ENCODE measurements around the gene BDNF. TPM values are rescaled to one million over a fixed set of nuclear protein-coding genes. Genes with fewer than 3 reads are reported as not detected.
A peak's percentile ranks its signal among the peaks of the same experiment; 100 is the strongest.

Gene BDNF
- total and polyA plus RNA-seq, 7 donors: 0.01 to 3.4 (median 0.13) TPM; not detected in 1

GRCh38 chr11:27694992-27695391 is 5.3 kb downstream of the BDNF start:
- no peak overlapping the region for H3K4me3 ChIP-seq
- DNase-seq: no peak
- no peaks in the 10 kb centered on the region for H3K4me1 ChIP-seq
- no peak for TF ChIP-seq CTCF (IDR thresholded peaks at IDR 0.05)
- no peaks in the 10 kb centered on the region for H3K36me3 ChIP-seq (ENCODE audit: insufficient read depth in 1 of 2, low read depth in 1 of 2)
- H3K27me3 ChIP-seq (ENCODE audit: insufficient read depth in 3 of 3, low read length in 2 of 3): peaks cover 0 to 14% (median 0%) of the 10 kb centered on the region in 3 donors
- 8 to 21% (median 11%) methylated on average over 3 of the region's 3 CpGs for WGBS, 3 donors
- H3K9me3 ChIP-seq: no peaks in the 10 kb centered on the region
- no peak overlapping the region for H3K27ac ChIP-seq
- no peak for ATAC-seq
- intact Hi-C loops (cut with DNase I): loop anchor here (5.0 kb wide), 3 partner anchors 832 to 1637 kb away; no protein-coding TSS in a partner anchor

GRCh38 chr11:27693398-27693797 is 6.9 kb downstream of the BDNF start:
- Histone ChIP-seq H3K27ac (no peak overlapping the region), H3K4me1 (no peaks in the 10 kb centered on the region), H3K4me3 (no peak overlapping the region), H3K27me3 (ENCODE audit: insufficient read depth in 3 of 3, low read length in 2 of 3) (peaks cover 0 to 2% (median 0%) of the 10 kb centered on the region in 3 donors), H3K9me3 (no peaks in the 10 kb centered on the region), H3K36me3 (ENCODE audit: insufficient read depth in 1 of 2, low read depth in 1 of 2) (no peaks in the 10 kb centered on the region)
- ATAC-seq: no peak
- WGBS, 3 donors: 38 to 51% (median 46%) methylated on average over 5 of the region's 5 CpGs
- TF ChIP-seq CTCF (IDR thresholded peaks at IDR 0.05): no peak
- no peak for DNase-seq
- intact Hi-C loops (cut with DNase I): no loop called here

- WGBS, 3 donors: 92 to 96% (median 96%) methylated on average over 2 of the region's 2 CpGs
- TF ChIP-seq CTCF (IDR thresholded peaks at IDR 0.05): no peak
Observed at GRCh38 chr11:27692781-27693180, 7.5 kb downstream of the BDNF start.

GRCh38 chr11:27688076-27688475 is 12.2 kb downstream of the BDNF start:
- no peak for TF ChIP-seq CTCF (IDR thresholded peaks at IDR 0.05)
- Histone ChIP-seq H3K36me3 (ENCODE audit: insufficient read depth in 1 of 2, low read depth in 1 of 2) (no peaks in the 10 kb centered on the region), H3K4me3 (no peak overlapping the region), H3K9me3 (no peaks in the 10 kb centered on the region), H3K4me1 (no peaks in the 10 kb centered on the region), H3K27ac (no peak overlapping the region), H3K27me3 (ENCODE audit: insufficient read depth in 3 of 3, low read length in 2 of 3) (no peaks in the 10 kb centered on the region)
- WGBS, 3 donors: 83 to 87% (median 85%) methylated on average over 4 of the region's 4 CpGs
- peak in 1 of 2 donors; percentile 32 for DNase-seq
- intact Hi-C loops (cut with DNase I): no loop called here
- no peak for ATAC-seq

More at GRCh38 chr11:27692781-27693180, 7.5 kb downstream of the BDNF start:
- Histone ChIP-seq H3K9me3 (no peaks in the 10 kb centered on the region), H3K36me3 (ENCODE audit: insufficient read depth in 1 of 2, low read depth in 1 of 2) (no peaks in the 10 kb centered on the region), H3K4me3 (no peak overlapping the region), H3K4me1 (no peaks in the 10 kb centered on the region), H3K27ac (no peak overlapping the region), H3K27me3 (ENCODE audit: insufficient read depth in 3 of 3, low read length in 2 of 3) (no peaks in the 10 kb centered on the region)
- intact Hi-C loops (cut with DNase I): no loop called here
- ATAC-seq (no peak), DNase-seq (no peak)

- Histone ChIP-seq H3K4me3 (no peak overlapping the region), H3K27me3 (ENCODE audit: insufficient read depth in 3 of 3, low read length in 2 of 3) (no peaks in the 10 kb centered on the region), H3K36me3 (ENCODE audit: insufficient read depth in 1 of 2, low read depth in 1 of 2) (no peaks in the 10 kb centered on the region), H3K4me1 (no peaks in the 10 kb centered on the region), H3K9me3 (no peaks in the 10 kb centered on the region), H3K27ac (no peak overlapping the region)
- no peak for DNase-seq
- WGBS, 3 donors: 36 to 51% (median 39%) methylated on average over 1 of the region's 1 CpG
- intact Hi-C loops (cut with DNase I): no loop called here
- no peak for TF ChIP-seq CTCF (IDR thresholded peaks at IDR 0.05)
- no peak for ATAC-seq
Observed at GRCh38 chr11:27681664-27682063, 18.6 kb downstream of the BDNF start.

Data from psoas muscle (tissue), 8 donors.